Thyroid gland (tissue), 4 donors: ENCODE results near the gene RBL2.
A peak's percentile ranks its signal among the peaks of the same experiment; 100 is the strongest.

ENCODE experiments used
- POLR2A ChIP-seq, 2 donors: fragments of 450-650 bp; IDR thresholded peaks; one replicate each; pipeline ENCODE4 v1.6.1; 2017; ENCODE audit warnings: antibody characterized with exemption in 2 of 2, mild to moderate bottlenecking in 2 of 2, moderate library complexity in 1 of 2
- TF ChIP-seq, protein P1 (sequence below), 6 experiments: fragments of 200-600 bp in 3 of 6; fragments of 450-650 bp in 3 of 6; sonication (generic) in 3 of 6; IDR thresholded peaks; one replicate each; pipeline ENCODE4 v1.5.1; 2016 to 2019; ENCODE audit warnings: antibody characterized with exemption in 6 of 6, mild to moderate bottlenecking in 2 of 6, inconsistent platforms in 1 of 6, moderate library complexity in 1 of 6

DNA sequence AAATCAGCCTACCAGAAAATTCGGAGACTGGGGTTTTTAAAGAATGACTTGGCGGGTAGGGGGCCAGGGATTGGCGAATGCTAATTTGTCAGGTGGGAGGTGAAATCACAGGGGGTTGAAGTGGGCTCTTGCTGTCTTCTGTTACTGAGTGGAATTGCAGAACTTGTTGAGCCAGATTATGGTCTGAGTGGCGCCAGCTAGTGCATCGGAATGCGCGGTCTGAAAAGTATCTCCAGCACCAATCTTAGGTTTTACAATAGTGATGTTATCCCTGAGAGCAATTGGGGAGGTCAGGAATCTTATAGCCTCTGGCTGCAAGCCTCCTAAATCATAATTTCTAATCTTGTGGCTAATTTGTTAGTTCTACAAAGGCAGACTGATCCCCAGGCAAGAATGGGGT is 762 bp upstream of the RBL2 start:
- TF ChIP-seq, protein P1, sequence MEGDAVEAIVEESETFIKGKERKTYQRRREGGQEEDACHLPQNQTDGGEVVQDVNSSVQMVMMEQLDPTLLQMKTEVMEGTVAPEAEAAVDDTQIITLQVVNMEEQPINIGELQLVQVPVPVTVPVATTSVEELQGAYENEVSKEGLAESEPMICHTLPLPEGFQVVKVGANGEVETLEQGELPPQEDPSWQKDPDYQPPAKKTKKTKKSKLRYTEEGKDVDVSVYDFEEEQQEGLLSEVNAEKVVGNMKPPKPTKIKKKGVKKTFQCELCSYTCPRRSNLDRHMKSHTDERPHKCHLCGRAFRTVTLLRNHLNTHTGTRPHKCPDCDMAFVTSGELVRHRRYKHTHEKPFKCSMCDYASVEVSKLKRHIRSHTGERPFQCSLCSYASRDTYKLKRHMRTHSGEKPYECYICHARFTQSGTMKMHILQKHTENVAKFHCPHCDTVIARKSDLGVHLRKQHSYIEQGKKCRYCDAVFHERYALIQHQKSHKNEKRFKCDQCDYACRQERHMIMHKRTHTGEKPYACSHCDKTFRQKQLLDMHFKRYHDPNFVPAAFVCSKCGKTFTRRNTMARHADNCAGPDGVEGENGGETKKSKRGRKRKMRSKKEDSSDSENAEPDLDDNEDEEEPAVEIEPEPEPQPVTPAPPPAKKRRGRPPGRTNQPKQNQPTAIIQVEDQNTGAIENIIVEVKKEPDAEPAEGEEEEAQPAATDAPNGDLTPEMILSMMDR (IDR thresholded peaks at IDR 0.05) = no peak
- peak in 1 of 2 donors; percentile 63 for TF ChIP-seq POLR2A (IDR thresholded peaks at IDR 0.05)
